Measurements from ENCODE around the gene ERBB4. TPM values are rescaled to one million over a fixed set of nuclear protein-coding genes. Genes with fewer than 3 reads are reported as not detected.
A peak's percentile ranks its signal among the peaks of the same experiment; 100 is the strongest.

ERBB4 gene
- total RNA-seq, 1 donor from 2014 or later: 1.7 TPM

GRCh38 chr2:211900518-211900917 is 638.1 kb downstream of the ERBB4 start:
- Histone ChIP-seq H3K4me3 (no peak overlapping the region), H3K27ac (no peak overlapping the region), H3K27me3 (no peaks in the 10 kb centered on the region), H3K9me3 (no peaks in the 10 kb centered on the region), H3K36me3 (no peaks in the 10 kb centered on the region), H3K4me1 (no peaks in the 10 kb centered on the region)
- TF ChIP-seq, protein P1, sequence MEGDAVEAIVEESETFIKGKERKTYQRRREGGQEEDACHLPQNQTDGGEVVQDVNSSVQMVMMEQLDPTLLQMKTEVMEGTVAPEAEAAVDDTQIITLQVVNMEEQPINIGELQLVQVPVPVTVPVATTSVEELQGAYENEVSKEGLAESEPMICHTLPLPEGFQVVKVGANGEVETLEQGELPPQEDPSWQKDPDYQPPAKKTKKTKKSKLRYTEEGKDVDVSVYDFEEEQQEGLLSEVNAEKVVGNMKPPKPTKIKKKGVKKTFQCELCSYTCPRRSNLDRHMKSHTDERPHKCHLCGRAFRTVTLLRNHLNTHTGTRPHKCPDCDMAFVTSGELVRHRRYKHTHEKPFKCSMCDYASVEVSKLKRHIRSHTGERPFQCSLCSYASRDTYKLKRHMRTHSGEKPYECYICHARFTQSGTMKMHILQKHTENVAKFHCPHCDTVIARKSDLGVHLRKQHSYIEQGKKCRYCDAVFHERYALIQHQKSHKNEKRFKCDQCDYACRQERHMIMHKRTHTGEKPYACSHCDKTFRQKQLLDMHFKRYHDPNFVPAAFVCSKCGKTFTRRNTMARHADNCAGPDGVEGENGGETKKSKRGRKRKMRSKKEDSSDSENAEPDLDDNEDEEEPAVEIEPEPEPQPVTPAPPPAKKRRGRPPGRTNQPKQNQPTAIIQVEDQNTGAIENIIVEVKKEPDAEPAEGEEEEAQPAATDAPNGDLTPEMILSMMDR (IDR thresholded peaks at IDR 0.05): no peak
- DNase-seq (ENCODE audit: low spot score in 2 of 2): no peak
- intact Hi-C loops (cut with DNase I): no loop called here

DNA sequence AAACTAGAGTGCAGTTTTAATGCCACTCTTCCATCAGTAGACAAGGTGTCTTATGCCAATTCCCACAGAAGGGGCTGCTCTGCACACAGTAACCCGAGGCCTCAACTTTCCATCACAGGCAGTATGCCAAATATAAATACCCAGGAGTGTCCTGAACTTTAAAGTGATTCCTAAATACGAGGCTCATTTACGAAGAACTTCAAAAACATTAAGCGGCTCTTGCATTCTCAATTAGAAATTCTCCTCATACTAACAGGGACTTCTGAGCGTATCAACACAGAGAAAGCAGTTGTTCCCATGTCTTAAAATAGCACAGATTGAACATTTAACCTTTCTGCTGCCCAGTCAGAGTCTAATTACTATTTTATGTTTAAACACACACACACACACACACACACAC is 638.6 kb downstream of the ERBB4 start:
- intact Hi-C loops (cut with DNase I): no loop called here
- Histone ChIP-seq H3K27me3 (no peaks in the 10 kb centered on the region), H3K9me3 (no peaks in the 10 kb centered on the region), H3K27ac (no peak overlapping the region), H3K4me1 (no peaks in the 10 kb centered on the region), H3K4me3 (no peak overlapping the region), H3K36me3 (no peaks in the 10 kb centered on the region)
- DNase-seq (ENCODE audit: low spot score in 2 of 2): no peak
- TF ChIP-seq, protein P1 (IDR thresholded peaks at IDR 0.05): no peak

DNA sequence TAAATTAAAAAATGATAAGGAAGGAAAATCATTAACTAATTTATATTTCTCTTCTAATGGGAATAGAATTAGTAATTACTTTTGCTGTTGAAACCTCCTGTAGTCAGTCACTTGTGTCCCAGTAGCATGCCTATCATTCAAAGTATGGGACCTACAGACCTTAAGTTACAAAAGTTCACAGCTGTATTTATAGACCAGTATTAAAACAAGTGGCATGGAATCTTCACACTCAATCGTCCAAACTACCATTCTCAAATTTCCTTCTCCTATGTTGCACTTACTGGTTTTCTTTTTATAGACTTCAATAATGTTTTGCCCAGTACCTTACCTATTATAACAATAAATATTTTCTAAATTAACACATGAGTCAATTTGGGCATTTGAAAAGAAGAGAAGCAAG is 639.9 kb downstream of the ERBB4 start:
- Histone ChIP-seq H3K27me3 (no peaks in the 10 kb centered on the region), H3K36me3 (no peaks in the 10 kb centered on the region), H3K4me1 (no peaks in the 10 kb centered on the region), H3K9me3 (no peaks in the 10 kb centered on the region), H3K4me3 (no peak overlapping the region), H3K27ac (no peak overlapping the region)
- TF ChIP-seq, protein P1 (IDR thresholded peaks at IDR 0.05): no peak
- DNase-seq (ENCODE audit: low spot score in 2 of 2): no peak
- intact Hi-C loops (cut with DNase I): no loop called here

DNA sequence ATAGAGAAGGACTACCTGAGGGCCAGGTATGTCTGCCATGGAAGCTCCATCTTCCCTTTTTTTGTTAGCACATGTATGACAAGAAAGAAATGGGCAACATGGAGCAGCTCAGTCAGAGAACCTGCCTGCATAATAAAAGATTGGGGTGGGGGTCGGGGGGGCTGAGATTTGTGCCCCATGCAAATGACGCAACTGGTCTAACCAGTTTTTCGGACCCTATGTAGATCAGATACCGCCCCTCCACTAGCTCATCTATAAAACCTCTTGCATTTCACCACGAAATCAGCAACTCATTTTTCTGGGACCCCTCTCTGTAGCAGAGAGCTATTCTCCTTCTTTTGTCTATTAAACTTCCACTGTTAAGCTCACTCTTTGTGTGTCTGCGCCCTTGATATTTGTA is 657.2 kb downstream of the ERBB4 start:
- H3K4me1 ChIP-seq: no peaks in the 10 kb centered on the region
- intact Hi-C loops (cut with DNase I): no loop called here
- no peaks in the 10 kb centered on the region for H3K27me3 ChIP-seq
- no peak overlapping the region for H3K27ac ChIP-seq
- no peaks in the 10 kb centered on the region for H3K9me3 ChIP-seq
- no peak overlapping the region for H3K4me3 ChIP-seq
- no peak for DNase-seq (ENCODE audit: low spot score in 2 of 2)
- no peaks in the 10 kb centered on the region for H3K36me3 ChIP-seq
- TF ChIP-seq, protein P1 (IDR thresholded peaks at IDR 0.05): no peak

DNA sequence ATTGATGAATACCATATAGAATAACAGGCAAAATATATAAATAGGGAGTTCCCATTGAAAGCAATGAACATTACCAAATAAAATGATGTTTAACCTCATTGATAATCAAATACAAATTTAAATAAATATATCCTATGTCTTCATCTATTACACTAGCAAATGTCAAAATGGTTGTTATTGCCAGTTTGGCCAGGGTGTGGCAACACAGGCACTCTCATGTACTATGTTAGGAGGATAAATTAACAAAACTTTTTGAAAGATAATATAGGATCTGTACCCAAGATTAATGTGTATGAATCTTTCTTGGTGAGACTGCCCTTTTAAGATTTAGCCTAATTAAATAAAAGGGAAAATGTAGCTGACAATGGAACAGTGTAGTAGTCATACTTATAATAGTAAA is 659.3 kb downstream of the ERBB4 start:
- no peak for DNase-seq (ENCODE audit: low spot score in 2 of 2)

More for the DNA sequence above, 659.3 kb downstream of the ERBB4 start:
- Histone ChIP-seq H3K4me3 (no peak overlapping the region), H3K27me3 (no peaks in the 10 kb centered on the region), H3K36me3 (no peaks in the 10 kb centered on the region), H3K9me3 (no peaks in the 10 kb centered on the region), H3K4me1 (no peaks in the 10 kb centered on the region), H3K27ac (no peak overlapping the region)
- intact Hi-C loops (cut with DNase I): no loop called here
- TF ChIP-seq, protein P1 (IDR thresholded peaks at IDR 0.05): peak in 1 of 3 experiments; percentile 30
